ENCODE data around the gene WAS.
A peak's percentile ranks its signal among the peaks of the same experiment; 100 is the strongest.
"Not testable (repeated sequence)": the region's sequence is repeated elsewhere in the genome, so short reads cannot be mapped to it uniquely, and the experiment has no call there.

The WAS gene

GRCh38 chrX:48683411-48683982, at the start of gene WAS:
Gene WAS, plus strand, starts transcription at chrX:48683799. Its CDS starts 55 bp downstream, at chrX:48683854.
- DNase-seq = peak; percentile 71

- DNase-seq = no peak
These were observed 47.3 kb upstream of the WAS start for GRCh38 chrX:48636301-48636700.

DNA sequence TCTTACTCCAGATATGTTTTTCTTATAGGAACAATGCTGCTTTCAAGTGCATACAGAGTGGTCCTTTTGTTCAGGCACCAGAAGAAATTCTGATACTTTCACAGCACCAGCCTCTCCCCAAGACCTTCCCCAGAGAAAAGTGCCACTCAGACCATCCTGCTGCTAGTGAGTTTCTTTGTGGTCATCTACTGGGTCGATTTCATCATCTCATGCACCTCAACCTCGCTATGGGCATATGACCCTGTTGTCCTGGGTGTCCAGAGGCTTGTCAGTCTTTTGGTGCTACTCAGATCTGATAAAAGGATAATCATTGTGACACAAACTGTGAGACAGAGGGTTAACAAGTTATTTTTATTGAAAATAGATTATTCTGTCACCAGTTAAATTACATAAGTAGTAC, 46.8 kb upstream of the WAS start:
- no peak for DNase-seq

GRCh38 chrX:48645669-48646068, 37.9 kb upstream of the WAS start:
- no peak for DNase-seq

GRCh38 chrX:48648336-48648751, 35.3 kb upstream of the WAS start:
- peak; percentile 19 for DNase-seq

DNA sequence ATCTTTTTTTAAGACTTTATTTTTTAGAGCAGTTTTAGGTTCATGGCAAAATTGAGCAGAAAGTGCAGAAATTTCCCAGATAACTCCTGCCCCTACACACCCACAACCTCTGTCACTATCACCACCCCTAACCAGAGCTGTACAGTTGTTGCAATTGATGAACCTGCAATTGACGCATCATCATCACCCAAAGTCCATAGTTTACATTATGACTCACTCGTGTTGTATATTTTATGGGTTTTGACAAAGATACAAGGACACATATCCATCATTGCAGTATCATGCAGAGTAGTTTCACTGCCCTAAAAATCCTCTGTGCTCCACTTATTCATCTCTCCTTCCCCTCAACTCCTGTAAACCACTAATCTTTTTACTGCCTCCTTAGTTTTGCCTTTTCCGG, 34.5 kb upstream of the WAS start:
- no peak for DNase-seq

GRCh38 chrX:48652055-48652579, 31.5 kb upstream of the WAS start:
- not testable (repeated sequence) for DNase-seq

GRCh38 chrX:48654746-48655145, 28.9 kb upstream of the WAS start:
- not testable (repeated sequence) for DNase-seq

- DNase-seq = not testable (repeated sequence)
These were observed 23.9 kb upstream of the WAS start for GRCh38 chrX:48659686-48660085.

DNA sequence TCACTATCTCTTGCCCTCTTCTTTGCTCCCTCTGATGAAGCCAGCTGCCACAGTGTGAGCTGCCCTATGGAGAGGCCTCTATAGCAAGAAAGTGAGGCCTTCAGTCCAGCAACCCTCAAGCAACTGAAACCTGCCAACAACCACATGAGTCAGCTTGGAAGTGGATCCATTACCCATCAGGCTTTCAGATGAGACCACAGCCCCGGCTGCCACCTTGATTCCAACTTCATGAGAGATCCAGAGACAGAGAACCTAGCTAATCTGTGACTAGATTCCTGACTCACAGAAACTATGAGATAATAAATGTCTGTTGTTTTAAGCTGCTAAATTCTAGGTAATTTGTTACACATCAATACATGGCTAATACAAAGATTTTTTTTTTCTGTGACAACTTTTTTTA, 20.4 kb upstream of the WAS start:
- no peak for DNase-seq

GRCh38 chrX:48664156-48664555, 19.4 kb upstream of the WAS start:
- no peak for DNase-seq

- DNase-seq = no peak
These were observed 17.6 kb upstream of the WAS start for GRCh38 chrX:48665991-48666390.

GRCh38 chrX:48666649-48667048, 16.9 kb upstream of the WAS start:
- DNase-seq = no peak

- DNase-seq = peak; percentile 42
These were observed 16.1 kb upstream of the WAS start for GRCh38 chrX:48667509-48667908.

DNA sequence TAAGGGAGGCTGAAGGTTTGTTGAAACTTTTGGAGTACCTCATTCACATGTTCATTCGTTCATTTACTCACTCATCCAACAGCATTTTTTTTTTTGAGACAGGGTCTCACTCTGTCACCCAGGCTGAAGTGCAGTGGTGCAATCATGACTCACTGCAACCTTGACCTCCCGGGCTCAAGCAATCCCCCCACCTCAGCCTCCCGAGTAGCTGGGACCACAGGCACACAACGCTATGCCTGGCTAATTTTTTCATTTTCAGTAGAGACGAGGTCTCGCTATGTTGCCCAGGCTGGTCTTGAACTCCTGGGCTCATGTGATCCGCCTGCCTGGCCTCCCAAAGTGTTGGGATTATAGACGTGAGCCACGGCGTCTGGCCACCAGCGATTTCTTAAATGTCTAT, 15.4 kb upstream of the WAS start:
- DNase-seq = not testable (repeated sequence)

GRCh38 chrX:48676106-48676892, 7.3 kb upstream of the WAS start:
- DNase-seq = peak; percentile 80

- DNase-seq = no peak
These were observed 6.7 kb upstream of the WAS start for GRCh38 chrX:48676893-48677270.

DNA sequence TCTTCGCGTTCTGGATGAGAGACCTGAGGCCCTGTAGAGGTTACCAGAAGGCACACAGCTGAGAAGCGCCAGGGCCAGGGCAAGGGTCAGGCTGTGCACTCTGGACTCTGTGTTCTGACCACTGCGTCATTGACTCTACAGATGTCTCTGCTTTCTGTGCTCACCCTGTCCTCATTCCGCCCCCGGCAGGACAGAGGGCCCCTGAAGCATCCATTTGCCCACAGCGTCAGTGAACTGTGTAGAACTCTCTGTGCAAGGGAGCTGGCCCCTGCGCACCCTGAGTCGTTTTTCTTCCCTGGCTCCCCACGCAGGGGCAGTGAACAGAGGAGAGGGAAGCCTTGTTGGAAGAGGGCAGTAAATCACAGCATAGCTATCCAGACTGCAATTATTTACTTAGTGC, 6.1 kb upstream of the WAS start:
- DNase-seq = no peak

DNA sequence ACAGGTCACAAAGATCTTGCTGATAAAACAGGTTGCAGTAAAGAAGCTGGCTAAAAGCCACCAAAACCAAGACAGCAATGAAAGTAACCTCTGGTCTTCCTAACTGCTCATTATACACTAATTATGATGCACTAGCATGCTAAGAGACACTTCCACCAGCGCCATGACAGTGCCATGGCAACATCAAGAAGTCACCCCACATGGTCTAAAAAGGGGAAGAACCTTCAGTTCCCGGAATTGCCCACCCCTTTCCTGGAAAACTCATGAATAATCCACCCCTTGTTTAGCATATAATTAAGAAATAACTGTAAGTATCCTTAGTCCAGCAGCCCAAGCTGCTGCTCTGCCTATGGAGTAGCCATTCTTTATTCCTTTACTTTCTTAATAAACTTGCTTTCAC, 3.1 kb upstream of the WAS start:
- peak; percentile 48 for DNase-seq

DNA sequence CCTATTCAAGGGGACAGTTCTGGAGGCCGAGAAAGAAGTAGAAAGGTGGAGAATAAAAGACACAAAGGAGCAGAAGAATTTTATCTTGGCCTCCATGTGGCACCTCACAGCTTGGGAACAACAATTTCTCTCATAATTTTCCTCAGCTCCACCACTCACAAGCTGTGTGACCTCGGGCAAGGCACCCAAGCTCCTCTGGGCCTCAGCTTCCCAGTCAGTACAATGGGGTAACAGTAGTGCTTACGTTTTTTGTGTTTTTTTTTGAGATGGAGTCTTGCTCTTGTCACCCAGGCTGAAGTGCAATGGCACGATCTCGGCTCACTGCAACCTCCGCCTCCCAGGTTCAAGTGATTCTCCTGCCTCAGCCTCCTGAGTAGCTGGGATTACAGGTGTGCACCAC, 2.7 kb upstream of the WAS start:
- not testable (repeated sequence) for DNase-seq

DNA sequence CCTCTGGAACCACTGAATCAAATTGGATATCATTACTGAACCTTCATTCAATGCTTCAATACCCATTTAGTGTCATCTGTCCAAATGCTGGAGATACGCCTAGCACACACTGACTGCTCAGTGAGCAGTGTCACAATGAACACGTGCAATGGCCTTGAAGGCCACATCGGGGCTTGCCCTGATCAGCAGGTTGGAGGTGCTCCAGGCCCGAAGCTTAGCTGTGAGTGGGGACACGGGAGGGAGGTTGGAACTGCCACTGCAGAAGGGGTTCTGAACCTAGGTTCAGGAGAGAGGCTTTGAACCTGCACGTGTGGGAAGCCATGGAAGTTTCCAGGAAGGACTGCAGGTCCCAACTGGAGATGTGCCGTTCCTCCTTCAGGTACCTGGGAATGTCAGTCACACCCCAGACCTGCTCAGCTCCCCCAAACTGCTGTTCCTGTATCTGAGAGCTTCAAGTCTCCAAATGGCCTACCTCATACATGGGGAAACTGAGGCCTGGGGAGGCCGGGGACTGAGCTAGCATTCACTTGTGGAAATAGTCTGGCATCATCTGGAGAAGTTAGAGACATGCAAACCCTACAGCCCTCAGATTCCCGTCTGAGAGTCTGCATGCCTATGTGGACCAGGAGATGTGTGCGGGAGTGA, 1.9 kb upstream of the WAS start:
- DNase-seq = no peak

- not testable (repeated sequence) for DNase-seq
These were observed 804 bp upstream of the WAS start for GRCh38 chrX:48682795-48683194.

- no peak for DNase-seq
These were observed 535 bp downstream of the WAS start for GRCh38 chrX:48684134-48684533.

DNA sequence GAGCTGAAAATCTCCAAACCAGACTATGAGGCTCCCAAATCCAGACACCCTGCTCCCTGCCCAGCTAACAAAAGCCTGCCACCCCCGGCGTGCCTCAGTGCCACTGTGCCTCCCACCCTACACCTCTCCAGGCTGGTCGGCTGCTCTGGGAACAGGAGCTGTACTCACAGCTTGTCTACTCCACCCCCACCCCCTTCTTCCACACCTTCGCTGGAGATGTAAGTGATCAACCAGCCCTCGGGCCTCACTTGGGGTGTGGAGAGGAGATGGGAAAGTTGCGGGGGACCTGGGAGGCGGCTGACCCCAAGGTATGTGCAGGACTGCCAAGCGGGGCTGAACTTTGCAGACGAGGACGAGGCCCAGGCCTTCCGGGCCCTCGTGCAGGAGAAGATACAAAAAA, 1.8 kb downstream of the WAS start:
- no peak for DNase-seq
